SK-N-SH treated with all-trans-retinoic acid at 6 μM for 48 hours (cell line): ENCODE results near the gene QSER1.

Experiments
- ARNTL ChIP-seq: fragments of 450-650 bp; formaldehyde crosslinking; IDR thresholded peaks from 2 replicates; pipeline ENCODE4 v1.5.0; 2020; ENCODE audit warnings: low read depth, mild to moderate bottlenecking, moderate library complexity, borderline replicate concordance
- BACH2 ChIP-seq: fragments of 250-450 bp; sonication (Bioruptor Pico); IDR thresholded peaks from 2 replicates; pipeline ENCODE4 v1.9.0; 2021; ENCODE audit warnings: mild to moderate bottlenecking, borderline replicate concordance
- CREB5 ChIP-seq: fragments of 250-450 bp; sonication (Bioruptor Pico); IDR thresholded peaks from 2 replicates; pipeline ENCODE4 v1.5.1; 2020; ENCODE audit warnings: low read depth, mild to moderate bottlenecking, moderate library complexity
- CSDC2 ChIP-seq: fragments of 250-450 bp; sonication (Bioruptor Pico); IDR thresholded peaks from 2 replicates; pipeline ENCODE4 v1.5.0; 2020; ENCODE audit warnings: mild to moderate bottlenecking, moderate library complexity
- CSRNP3 ChIP-seq: fragments of 250-450 bp; sonication (Bioruptor Pico); IDR thresholded peaks from 2 replicates; pipeline ENCODE4 v1.5.1; 2021; ENCODE audit warnings: mild to moderate bottlenecking, moderate library complexity
- ESRRG ChIP-seq: fragments of 250-450 bp; sonication (Bioruptor Pico); IDR thresholded peaks from 2 replicates; pipeline ENCODE4 v1.6.1; 2021; ENCODE audit warnings: mild to moderate bottlenecking
- GLIS3 ChIP-seq: fragments of 250-450 bp; sonication (Bioruptor Pico); IDR thresholded peaks from 2 replicates; pipeline ENCODE4 v1.5.0; 2020; ENCODE audit warnings: mild to moderate bottlenecking, moderate library complexity
- ISL1 ChIP-seq: fragments of 250-450 bp; sonication (Bioruptor Pico); IDR thresholded peaks from 2 replicates; pipeline ENCODE4 v2.1.2; 2022; ENCODE audit warnings: mild to moderate bottlenecking, moderate library complexity
- POU6F1 ChIP-seq: fragments of 250-450 bp; sonication (Bioruptor Pico); IDR thresholded peaks from 2 replicates; pipeline ENCODE4 v1.8.0; 2021; ENCODE audit warnings: low read depth, mild to moderate bottlenecking, moderate library complexity, borderline replicate concordance
- RARB ChIP-seq: fragments of 250-450 bp; sonication (Bioruptor Pico); IDR thresholded peaks from 2 replicates; pipeline ENCODE4 v1.8.0; 2021; ENCODE audit warnings: mild to moderate bottlenecking, moderate library complexity
- TSHZ2 ChIP-seq: fragments of 250-450 bp; sonication (Bioruptor Pico); IDR thresholded peaks from 2 replicates; pipeline ENCODE4 v1.5.0; 2020; ENCODE audit warnings: mild to moderate bottlenecking, moderate library complexity
- ZC3H10 ChIP-seq: fragments of 250-450 bp; sonication (Bioruptor Pico); IDR thresholded peaks from 2 replicates; pipeline ENCODE4 v1.5.1; 2021; ENCODE audit warnings: mild to moderate bottlenecking, moderate library complexity
- ZNF8 ChIP-seq: fragments of 450-650 bp; formaldehyde crosslinking; IDR thresholded peaks from 2 replicates; pipeline ENCODE4 v1.5.0; 2020; ENCODE audit warnings: mild to moderate bottlenecking, moderate library complexity

GRCh38 chr11:32939866-32940265 lies 47.3 kb downstream of the QSER1 start:
- no peak for TF ChIP-seq ZNF8 (CRISPR knock-in tag)
- no peak for TF ChIP-seq RARB
- TF ChIP-seq ARNTL (CRISPR knock-in tag) = no peak
- no peak for TF ChIP-seq CSRNP3 (CRISPR knock-in tag)
- no peak for TF ChIP-seq ESRRG (CRISPR knock-in tag)
- no peak for TF ChIP-seq BACH2 (CRISPR knock-in tag)
- TF ChIP-seq POU6F1 (CRISPR knock-in tag) = no peak
- TF ChIP-seq ZC3H10 (CRISPR knock-in tag) = no peak
- TF ChIP-seq CSDC2 (CRISPR knock-in tag) = no peak
- no peak for TF ChIP-seq CREB5
- TF ChIP-seq ISL1 (CRISPR knock-in tag) = no peak
- TF ChIP-seq TSHZ2 = no peak
- no peak for TF ChIP-seq GLIS3 (CRISPR knock-in tag)
